NK-92 treated with Interleukin-12 subunit alpha and Interleukin-12 subunit beta, amount 100 ng/mL, for 24 hours (cell line): ENCODE measurements around the gene FUBP3.
"Not testable (repeated sequence)": the region's sequence is repeated elsewhere in the genome, so short reads cannot be mapped to it uniquely, and the experiment has no call there.

Experiments
- DNase-seq: peaks from one replicate; lab custom pipeline; 2025; lab: John Stamatoyannopoulos, UW

FUBP3 gene

DNA sequence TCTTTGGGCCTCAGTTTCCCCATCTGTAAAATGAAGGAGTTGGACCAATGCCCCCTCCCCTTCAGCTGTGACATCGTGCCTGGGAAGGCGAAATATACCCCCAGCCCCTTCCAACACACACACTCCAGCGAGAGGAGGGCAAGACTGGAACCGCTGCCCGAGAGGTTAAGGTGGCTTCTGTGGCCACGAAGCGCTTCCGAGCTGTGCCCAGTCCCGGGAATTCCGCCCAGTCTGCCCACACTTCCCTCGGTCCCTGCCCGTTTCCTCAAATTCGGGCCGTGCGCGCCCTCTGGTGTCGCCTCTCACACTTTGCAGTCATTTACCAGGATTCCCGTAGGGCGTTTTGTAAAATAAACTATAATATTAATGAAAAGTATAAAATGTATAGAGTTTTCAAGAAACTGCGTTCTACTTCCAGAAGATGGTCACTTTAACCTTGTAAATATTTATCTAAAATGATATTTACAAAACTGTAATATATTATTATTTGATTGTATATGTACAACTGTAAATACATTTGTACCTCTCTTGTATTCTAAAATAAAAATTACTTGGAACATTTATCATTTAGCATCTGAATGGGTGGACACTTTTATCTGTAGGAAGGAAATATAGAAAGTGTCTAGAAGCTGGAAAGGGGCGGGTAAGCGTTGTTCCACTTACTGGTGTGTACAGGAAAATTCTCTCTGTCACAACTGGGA is 103.2 kb downstream of the FUBP3 start:
- peak; percentile 12 for DNase-seq

- DNase-seq = no peak
Measured at GRCh38 chr9:130685104-130685503, 105.7 kb downstream of the FUBP3 start.

DNA sequence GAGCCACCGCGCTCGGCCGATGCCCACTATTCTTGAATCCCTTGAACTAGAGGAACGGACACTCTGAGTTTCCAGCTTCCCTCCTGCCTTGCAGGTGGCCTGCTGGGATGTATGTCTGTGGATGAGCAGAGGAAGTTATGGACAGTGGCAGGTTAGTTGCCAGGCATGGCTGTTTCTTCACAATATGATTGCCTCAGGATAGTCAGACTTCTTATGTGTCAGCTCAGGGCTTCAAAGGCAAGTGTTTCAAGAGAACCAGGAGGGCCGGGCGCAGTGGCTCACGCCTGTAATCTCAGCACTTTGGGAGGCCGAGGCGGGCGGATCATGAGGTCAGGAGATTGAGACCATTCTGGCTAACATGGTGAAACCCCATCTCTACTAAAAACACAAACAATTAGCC is 106.6 kb downstream of the FUBP3 start:
- DNase-seq = not testable (repeated sequence)

DNA sequence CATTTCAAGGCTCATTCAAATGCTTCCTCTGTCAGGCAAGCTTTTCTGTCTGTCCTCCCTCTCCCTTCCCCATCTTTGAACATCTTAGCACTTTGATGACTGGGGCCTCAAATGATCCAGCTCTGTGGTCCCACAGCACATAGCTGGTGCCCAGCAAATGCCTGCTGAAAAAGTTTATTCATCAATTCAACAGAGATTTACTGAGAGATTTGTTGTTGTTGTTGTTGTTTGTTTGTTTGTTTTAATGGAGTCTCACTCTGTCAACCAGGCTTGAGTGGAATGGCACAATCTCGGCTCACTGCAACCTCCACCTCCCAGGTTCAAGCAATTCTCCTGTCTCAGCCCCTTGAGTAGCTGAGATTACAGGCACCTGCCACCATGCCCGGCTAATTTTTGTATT is 108.2 kb downstream of the FUBP3 start:
- DNase-seq = no peak
